Activated gamma-delta T cell (primary cell): Measurements from ENCODE around the gene ZNF862.

Experiments used
- DNase-seq: peaks from one replicate; lab custom pipeline; 2025; lab: John Stamatoyannopoulos, UW
- total RNA-seq, 2 donors: gene quantifications; one replicate each; lab custom pipeline; 2026; lab: John Stamatoyannopoulos, UW

Gene ZNF862
- 65.4 to 74.2 reads per million in 2 donors for total RNA-seq

DNA sequence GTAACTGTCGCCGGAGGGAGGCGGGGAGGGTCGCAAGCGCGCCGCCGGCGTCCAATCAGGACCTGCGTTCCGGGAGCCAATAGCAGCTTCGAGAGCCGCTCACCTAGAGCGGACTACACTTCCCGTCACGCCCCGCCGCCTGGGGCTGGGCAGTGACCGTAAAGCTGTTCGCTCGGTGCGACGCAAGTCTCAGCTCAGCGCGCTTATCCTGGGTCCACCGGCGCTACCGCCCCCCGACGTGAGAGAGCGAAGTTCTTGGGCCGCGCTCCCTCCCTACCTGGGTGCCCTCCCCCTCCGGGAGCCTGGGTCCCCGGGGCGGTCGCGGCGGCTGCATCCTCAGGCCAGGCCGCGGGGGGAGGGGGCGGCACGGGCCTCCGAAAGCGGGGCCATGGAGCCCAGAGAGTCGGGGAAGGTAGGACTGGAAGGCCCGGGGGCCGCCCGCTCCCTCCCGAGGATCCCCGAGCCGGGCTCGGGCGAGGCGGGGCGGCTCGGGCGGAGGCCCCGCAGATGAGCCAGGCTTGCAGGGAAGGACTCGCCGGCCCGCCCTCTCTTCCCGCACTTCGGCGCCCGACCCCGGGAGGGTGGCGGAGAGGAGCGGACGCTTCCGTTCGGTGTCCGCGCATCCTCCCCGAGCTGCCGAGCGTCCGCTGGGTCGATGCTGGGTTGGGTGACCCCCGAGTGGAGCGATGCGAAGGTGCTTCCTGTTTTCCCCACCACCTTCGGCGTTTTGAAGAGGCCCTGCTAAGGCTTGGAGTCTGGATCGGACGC, at the start of gene ZNF862:
TSS of gene ZNF862 (plus strand) at position 152 of the 768 bp plus-strand sequence. CDS start at position 389, 237 bp downstream.
- DNase-seq = peak; percentile 95

DNA sequence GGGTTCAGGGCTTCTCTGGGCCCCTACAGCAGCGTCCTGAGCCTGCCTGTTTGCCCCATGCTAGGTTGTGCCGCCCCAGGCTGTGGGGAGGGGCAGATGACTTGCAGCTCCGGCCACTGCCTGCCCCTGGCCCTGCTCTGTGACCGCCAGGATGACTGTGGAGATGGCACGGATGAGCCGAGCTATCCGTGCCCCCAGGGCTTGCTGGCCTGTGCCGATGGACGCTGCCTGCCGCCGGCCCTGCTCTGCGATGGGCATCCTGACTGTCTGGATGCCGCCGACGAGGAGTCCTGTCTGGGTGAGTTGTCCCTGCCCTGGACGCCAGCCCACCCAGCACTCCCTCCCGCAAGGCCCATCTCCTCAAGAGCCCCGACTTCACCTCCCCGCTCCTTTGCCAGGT, 49.1 kb upstream of the ZNF862 start:
- no peak for DNase-seq

DNA sequence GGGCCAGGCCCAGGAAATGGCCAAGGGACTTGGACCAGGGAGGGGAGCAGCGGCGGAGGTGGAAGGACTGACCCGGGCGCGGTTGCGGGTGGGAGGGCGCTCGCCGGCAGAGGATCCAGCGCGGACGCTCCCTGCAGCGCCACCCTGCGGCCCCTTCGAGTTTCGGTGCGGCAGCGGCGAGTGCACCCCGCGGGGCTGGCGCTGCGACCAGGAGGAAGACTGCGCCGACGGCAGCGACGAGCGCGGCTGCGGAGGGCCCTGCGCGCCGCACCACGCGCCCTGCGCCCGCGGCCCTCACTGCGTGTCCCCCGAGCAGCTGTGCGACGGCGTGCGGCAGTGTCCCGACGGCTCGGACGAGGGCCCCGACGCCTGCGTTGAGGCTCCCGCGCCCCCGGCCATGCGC, 48.0 kb upstream of the ZNF862 start:
- no peak for DNase-seq

DNA sequence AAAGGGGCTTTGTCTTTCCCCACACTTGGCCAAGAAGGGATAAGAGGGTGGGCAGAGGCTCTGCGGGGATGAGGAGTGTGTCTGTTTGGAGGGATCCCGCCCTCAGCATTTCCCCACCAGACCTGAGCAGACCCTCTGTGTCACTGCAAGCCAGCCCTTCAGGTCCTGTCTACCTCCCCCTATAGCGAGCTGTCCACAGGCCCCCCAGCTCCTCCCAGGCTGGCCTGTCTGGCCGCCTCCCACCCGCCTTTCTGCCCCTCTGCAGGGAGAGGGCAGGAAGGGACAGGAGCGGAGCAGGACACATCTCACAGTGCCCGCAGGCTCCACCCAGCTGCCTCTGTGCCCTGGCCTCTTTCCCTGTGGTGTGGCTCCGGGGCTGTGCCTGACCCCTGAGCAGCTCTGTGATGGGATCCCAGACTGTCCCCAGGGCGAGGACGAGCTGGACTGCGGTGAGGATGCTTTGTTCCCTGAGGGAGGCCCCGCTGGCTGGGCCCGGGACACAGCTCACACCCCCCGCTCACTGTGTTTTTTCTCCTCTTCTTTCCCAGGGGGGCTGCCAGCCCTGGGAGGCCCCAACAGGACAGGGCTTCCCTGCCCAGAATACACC, 47.3 kb upstream of the ZNF862 start:
- DNase-seq = no peak

DNA sequence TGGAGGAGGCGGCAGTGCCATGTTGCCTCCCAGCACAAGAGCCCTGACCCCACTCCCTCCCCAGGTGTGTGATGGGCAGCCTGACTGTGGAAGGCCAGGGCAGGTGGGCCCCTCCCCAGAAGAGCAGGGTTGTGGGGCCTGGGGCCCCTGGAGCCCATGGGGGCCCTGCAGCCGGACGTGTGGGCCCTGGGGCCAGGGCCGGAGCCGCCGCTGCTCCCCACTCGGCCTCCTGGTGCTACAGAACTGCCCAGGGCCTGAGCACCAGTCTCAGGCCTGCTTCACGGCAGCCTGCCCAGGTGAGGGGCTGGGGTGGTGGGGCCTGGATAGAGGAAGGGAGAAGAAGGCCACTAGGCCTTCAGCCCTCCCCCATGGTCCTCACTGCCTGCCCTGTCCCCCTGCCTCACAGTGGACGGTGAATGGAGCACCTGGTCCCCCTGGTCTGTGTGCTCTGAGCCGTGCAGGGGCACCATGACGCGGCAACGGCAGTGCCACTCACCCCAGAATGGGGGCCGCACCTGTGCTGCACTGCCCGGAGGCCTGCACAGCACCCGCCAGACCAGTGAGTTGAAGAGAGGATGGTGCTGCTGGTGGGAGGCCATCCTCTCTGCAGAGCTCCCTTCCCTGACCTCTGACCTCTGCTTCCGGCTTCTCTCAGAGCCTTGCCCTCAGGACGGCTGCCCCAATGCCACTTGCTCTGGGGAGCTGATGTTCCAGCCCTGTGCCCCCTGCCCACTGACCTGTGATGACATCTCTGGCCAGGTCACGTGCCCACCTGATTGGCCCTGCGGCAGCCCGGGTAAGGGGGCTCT, 46.6 kb upstream of the ZNF862 start:
- DNase-seq = no peak

DNA sequence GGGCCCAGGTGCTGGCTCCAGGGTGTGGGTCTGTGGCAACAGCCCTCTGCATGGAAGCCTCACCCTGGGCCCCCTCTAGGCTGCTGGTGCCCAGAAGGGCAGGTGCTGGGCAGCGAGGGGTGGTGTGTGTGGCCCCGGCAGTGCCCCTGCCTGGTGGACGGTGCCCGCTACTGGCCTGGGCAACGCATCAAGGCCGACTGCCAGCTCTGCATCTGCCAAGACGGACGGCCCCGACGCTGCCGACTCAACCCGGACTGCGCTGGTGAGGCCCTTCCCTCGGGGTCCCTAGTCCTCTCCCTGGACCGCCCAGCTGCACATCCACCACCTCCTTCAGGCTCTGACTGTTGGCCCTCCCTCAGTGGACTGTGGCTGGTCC, 46.0 kb upstream of the ZNF862 start:
- DNase-seq = no peak

DNA sequence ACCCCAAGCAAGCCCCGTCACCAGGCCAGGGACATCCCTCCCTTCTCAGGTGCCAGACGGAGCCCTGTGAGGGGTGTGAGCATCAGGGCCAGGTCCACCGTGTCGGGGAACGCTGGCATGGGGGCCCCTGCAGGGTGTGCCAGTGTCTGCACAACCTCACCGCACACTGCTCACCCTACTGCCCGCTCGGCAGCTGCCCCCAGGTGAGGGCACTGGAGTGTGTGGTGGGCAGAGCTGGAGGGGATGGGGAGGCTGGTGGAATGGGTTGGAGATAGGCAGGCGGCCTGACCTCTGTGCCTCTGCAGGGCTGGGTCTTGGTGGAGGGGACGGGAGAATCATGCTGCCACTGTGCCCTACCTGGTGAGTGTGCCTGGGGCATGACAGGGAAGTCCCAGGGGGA, 44.9 kb upstream of the ZNF862 start:
- DNase-seq = no peak

DNA sequence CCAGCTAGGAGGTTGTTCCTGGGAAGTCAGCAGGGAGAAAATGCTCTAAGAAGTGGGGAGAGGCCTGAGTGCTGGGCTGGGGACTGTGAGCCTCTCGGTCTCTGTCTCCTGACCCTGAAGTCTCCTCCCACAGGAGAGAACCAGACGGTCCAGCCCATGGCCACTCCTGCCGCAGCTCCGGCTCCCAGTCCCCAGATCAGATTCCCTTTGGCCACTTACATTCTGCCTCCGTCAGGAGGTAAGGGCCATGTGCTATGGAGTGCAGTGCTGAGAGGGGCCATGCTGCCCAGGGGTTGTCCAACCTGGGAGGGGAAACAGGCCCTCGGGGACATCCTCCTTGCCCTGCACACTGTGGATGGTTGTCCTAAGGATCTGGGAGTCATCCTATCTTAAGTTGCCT, 43.5 kb upstream of the ZNF862 start:
- no peak for DNase-seq

DNA sequence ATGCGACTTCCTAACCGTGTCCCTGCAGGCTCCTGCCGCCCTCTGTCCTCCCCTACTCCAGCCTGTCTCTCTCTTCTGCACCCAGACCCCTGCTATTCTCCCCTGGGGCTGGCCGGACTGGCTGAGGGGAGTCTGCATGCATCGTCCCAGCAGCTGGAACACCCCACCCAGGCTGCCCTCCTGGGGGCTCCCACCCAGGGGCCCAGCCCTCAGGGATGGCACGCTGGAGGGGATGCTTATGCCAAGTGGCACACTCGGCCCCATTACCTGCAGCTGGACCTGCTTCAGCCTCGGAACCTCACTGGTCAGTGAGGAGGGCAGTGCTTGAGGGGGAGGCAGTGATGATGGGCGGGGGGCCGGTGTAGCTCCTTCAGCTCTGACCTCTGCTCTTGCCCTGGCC, 43.0 kb upstream of the ZNF862 start:
- no peak for DNase-seq

DNA sequence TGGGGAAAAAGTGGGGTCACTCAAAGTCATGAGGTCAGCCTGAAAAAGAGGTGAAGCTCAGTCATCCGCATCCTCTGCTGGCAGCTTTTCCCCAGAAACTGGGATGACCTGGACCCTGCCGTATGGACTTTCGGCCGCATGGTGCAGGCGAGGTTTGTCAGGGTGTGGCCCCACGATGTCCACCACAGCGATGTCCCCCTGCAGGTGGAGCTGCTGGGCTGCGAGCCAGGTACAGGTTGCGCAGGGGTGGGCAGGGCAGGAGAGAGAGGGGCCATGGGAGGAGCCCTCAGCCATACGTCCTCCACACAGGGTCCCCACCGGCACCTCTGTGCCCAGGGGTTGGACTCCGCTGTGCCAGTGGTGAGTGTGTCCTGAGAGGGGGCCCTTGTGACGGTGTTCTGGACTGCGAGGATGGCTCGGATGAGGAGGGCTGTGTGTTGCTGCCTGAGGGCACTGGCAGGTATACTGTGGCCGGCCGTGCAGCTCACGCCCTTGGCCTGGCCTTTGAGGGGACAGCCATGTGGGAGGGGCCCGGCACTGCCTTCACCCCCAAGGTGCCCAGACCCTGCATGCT, 41.8 kb upstream of the ZNF862 start:
- DNase-seq = no peak

DNA sequence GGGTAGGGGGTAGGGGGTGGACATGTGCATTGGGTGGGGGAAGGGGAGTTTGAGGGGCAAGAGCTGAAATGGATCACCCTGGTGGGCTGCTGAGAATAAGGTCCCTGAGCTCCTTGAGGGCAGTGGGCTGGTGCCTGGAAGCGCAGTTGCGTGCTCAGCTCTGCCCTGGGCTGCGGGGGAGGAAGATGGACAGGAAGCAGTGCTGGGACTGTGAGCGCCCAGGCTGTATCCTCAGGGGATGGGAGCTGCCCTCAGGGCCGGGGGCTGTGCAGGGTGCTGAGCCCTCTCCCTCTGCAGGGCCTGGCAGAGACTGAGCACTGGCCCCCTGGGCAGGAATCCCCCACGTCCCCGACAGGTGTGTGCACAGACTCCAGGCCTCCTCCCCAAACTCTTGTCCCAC, 40.4 kb upstream of the ZNF862 start:
- no peak for DNase-seq

DNA sequence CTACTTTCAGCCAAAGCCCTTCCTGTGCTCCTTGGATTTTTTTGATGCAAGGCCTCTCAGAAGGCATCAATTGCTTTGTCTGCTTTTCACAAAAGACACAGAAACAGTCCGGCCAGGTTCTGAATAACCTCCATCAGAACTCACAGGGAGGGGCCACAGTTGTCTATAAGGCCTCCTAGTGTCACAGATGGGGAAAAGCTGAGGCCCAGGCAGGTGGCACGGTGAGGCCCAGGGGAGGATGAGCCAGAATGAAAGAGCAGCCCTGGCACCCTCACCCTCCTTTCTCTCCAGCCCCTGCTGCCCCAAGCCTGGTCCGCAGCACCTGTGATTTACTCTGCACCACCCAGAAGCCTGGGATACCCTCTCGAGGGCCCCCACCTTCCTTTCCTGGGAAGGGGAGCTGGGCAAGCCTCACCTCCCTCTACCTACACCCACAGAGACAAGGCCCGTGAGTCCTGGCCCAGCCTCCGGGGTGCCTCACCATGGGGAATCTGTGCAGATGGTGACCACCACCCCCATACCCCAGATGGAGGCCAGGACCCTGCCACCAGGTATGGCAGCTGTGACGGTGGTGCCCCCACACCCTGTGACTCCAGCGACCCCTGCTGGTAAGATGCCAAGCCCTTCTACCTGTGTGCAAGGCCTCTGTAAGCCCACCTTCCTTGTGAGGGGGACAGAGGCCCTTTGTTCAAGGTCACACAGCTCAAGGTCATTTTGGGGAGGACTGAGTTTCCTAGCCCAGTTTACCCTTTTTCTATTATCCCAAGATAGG, 38.6 kb upstream of the ZNF862 start:
- DNase-seq = no peak

DNA sequence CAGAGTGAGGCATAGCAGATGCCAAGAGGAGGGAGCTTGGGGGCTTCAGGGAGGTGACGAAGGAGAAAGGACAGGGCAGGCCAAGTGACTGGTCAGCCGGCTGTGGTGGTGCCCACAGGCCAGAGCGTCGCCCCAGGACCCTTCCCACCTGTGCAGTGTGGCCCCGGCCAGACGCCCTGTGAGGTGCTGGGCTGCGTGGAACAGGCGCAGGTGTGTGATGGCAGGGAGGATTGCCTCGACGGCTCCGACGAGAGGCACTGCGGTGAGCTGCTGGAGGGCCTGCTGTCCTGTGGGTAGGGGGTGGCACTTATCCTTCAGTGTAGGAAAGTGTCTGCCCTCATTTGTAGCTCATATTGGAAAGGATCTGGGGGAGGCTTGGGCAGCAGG, 38.0 kb upstream of the ZNF862 start:
- DNase-seq = no peak

DNA sequence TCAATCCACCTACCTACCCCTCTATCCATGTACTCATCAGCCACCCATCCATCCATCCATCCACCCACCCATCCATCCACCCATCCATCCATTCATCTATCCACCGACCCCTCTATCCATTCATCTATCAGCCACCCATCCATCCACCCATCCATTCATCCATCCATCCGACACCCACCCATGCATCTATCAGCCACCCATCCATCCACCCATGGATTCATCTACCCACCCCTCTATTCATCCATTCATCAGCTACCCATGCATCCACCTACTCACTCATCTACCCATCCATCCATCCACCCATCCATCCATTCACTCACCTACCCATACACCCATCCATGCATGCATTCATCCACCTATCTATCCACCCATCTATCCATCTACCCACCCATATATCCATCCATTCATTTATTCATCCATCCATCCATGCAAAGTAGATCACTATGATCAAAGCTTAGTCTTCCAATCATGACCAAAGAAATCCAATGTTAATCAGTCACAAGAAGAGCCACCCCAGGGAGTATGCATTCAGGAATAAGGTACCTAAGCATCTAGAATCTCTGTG, 37.1 kb upstream of the ZNF862 start:
- DNase-seq = no peak

DNA sequence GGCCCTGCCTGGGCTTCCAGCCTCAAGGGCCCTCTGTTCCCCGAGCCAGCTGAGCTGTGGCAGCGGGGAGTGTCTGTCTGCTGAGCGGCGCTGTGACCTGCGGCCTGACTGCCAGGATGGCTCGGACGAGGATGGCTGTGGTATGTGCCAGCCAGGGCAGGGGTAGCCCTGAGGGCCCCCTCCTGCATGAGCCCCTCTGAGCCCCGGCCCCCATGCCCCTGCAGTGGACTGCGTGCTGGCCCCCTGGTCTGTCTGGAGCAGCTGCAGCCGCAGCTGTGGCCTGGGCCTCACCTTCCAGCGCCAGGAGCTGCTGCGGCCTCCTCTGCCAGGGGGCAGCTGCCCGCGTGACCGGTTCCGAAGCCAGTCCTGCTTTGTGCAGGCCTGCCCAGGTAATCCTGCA, 36.4 kb upstream of the ZNF862 start:
- no peak for DNase-seq

DNA sequence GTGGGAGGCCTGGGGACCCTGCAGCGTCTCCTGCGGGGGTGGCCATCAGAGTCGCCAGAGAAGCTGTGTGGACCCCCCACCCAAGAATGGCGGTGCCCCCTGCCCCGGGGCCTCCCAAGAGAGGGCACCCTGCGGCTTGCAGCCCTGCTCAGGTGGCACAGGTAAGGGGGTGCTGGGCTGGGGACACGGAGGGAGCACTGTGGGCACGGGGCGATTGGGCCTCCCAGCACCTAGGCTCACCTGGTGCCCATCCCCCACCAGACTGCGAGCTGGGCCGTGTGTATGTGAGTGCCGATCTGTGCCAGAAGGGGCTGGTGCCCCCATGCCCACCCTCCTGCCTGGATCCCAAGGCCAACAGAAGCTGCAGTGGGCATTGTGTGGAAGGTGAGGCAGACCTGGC, 35.2 kb upstream of the ZNF862 start:
- DNase-seq = no peak

DNA sequence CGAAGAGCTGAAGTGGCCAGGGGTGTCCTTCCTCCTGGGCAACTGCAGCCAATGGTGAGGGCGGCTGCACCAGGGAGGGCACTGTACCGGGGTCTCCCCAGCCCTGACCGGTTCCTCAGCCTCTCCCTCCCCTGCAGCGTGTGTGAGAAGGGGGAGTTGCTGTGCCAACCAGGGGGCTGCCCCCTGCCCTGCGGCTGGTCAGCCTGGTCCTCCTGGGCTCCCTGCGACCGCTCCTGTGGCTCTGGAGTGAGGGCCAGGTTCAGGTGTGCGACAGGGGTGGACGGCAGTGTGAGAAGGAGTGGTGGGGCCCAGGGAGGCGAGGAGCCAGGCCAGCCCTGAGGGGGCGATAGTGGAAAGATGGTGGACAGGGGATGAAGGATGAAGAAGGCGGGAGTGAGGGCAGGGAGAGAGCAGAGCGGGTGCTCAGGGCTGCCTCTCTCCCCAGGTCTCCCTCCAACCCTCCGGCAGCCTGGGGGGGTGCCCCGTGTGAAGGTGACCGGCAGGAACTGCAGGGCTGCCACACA, 34.6 kb upstream of the ZNF862 start:
- DNase-seq = no peak

DNA sequence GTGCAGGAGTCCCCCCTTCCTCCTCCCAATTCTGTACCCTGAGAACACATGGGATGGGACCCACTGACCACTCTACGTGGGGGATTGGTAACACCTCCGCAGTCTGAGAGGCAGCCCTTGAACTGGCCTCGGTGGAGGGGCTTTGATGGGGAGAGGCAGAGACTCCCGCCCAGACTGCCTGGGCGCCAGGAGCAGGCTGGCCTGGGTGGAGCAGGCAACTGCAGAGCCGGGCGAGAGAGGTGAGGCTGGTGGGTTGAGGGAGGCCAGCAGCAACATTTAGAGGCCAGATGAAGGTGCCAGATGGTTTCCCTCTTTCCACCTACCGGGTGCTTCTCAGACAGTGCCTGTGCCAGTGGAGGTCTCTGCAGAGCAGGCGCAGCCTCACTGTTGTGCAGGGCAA, 34.1 kb upstream of the ZNF862 start:
- no peak for DNase-seq

DNA sequence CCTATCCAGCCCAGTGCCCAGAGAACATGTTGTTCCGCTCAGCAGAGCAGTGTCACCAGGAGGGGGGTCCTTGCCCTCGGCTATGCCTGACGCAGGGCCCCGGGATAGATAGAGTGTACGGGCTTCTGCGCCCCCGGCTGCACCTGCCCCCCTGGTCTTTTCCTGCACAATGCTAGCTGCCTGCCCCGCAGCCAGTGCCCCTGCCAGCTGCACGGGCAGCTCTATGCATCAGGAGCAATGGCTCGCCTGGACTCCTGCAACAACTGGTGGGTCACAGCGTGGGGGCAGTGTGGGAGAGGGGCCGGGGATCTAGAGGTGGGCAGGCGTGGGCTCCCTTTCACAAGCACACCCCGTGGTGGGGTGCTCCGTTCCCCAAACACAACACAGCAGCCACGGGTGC, 31.4 kb upstream of the ZNF862 start:
- no peak for DNase-seq

DNA sequence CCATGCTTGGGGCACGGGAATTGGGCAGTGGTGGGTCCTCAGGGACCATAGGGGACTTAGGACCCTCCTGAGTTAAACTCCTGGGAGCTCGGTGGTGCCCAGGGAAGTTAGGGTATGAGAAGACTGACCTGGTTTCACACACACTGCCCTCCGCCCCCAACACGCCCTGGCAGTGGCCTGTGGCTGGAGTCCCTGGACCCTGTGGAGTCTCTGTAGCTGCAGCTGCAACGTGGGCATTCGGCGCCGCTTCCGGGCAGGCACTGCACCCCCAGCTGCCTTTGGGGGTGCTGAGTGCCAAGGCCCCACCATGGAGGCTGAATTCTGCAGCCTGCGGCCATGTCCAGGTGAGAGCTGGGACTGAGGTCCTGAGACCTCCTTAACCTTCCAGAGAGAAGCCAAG, 29.9 kb upstream of the ZNF862 start:
- DNase-seq = no peak

DNA sequence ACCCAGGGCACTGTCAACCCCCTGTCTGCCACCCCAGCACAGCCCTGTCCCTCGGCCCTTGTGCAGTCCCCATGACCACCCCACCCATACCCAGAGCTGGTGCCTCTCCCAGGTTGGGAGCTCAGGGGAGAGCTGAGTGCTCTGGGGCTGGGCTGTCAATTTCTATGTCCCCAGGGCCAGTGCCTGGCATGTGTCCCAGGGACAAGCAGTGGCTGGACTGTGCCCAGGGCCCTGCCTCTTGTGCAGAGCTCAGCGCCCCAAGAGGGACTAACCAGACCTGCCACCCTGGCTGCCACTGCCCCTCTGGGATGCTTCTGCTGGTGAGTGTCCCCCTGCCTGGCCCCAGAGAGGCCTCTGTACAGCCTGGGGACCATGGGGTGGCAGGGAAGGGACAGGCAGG, 29.0 kb upstream of the ZNF862 start:
- no peak for DNase-seq
